Kasumi-1 (cell line): ENCODE data around the gene GFRA1.
"Not testable (repeated sequence)": the region's sequence is repeated elsewhere in the genome, so short reads cannot be mapped to it uniquely, and the experiment has no call there.

ENCODE experiments used
- DNase-seq, 2 experiments: peaks; one replicate each; lab custom pipeline; 2025; lab: John Stamatoyannopoulos, UW

GFRA1 gene

DNA sequence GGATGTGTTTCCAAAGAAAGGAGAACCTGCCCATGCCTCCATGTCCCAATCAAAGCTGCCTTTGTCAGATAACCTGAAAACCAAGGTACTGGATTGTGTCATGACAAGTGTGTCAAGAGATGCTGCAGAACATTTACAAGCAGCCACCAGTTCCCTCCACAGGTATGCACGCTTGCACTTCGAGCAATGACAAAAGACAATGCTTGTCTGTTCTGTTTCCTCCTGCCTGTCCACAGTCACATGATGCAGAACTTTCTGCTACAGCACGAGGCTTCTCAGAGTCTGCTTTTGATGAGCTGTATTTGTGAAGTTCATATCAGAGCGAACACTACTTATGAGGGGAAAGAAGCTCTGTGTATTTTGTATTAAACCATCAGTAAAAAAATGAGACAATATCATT lies 209.9 kb downstream of the GFRA1 start:
- no peak for DNase-seq

DNA sequence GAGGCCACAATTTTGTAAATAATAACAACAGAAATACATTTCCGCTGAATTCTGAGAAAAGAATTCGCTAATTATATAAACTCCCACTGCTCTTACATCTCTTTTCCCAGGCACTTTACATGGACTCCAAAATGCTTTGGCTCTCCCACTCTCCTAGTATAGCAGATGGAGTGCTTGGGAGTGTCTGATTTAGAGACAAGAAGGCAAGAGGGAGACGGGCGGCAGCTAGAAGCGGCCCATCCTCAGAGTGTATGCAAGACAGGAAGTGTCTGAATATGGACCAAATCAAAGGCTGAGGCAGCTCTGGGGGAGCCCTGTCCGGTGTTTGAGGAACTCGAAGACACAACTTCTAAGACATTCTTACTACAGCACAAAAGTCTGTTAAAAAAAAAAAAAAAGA lies 212.1 kb downstream of the GFRA1 start:
- no peak for DNase-seq

DNA sequence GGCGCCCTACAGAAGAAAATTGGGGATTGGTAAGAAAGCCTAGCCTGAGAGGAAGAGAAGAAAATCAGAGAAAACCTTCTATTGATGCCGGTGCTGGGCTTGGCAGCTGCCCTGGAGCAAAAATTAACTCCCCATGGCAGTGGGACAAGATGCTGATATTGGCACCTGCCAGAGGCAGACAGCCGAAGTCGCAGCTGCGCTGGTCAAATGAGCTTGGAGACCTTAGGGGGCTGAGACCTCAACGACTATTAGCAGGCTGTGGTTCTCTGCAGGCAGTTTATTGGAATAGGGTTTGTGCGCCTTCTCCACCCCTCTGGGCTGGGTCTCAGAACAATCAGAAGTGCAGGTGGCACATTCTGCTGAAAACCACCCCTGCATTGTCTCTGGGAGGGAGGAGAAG lies 213.7 kb downstream of the GFRA1 start:
- DNase-seq, result no peak

DNA sequence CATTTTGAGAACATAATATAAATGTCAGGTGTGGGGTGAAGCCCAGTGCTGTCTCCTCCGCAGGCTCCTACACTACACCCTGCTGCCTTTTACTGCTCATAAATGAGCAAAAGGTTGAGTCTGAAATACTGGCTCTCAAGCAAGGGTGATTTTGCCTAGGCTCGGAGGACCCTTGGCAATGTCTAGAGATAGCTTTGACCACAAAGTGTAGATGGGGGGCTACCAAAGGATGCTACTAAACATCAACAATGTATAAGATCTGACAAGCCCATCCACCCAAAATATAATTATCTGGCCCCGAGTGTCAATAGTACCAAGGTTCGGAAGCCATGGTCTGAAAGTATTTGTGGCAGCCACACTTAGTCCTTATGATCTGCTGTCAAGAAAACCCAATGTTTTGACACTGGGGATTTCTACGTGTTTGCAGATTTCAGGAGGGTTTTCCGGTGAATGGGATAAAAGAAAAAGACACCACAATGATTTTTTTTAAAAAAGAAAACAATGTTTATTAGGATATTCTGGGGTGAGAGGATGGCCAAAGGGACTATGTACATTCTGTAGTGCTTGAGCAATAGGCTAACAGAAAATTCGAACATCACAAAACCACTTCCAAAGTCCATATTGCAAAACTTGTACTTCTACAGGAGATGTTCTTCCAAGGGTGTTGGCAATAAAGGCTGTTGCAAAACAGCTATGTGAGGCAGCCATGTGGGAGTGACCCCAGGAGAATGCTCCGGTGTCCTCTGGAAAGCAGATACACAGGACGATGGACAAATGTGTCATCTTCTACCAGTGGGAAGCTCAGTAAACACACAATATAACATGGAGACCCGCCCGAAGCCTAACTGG lies 216.3 kb downstream of the GFRA1 start:
- no peak for DNase-seq

DNA sequence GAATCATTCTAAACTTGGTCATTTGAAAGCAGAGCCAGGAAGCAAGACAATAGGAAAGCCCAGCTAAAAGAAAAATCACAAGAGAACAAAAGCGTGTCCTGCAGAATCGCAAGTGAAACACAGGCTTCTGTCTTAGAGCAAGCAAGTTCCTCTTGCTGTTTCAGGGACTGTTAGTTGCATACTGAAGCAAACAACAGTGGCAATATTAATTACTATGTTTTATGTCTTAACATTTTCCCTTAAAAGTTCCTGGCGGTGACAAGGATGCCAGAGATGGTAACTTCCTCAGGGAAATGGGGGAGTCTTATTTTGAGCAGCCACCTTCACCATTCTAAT lies 217.1 kb downstream of the GFRA1 start:
- no peak for DNase-seq

DNA sequence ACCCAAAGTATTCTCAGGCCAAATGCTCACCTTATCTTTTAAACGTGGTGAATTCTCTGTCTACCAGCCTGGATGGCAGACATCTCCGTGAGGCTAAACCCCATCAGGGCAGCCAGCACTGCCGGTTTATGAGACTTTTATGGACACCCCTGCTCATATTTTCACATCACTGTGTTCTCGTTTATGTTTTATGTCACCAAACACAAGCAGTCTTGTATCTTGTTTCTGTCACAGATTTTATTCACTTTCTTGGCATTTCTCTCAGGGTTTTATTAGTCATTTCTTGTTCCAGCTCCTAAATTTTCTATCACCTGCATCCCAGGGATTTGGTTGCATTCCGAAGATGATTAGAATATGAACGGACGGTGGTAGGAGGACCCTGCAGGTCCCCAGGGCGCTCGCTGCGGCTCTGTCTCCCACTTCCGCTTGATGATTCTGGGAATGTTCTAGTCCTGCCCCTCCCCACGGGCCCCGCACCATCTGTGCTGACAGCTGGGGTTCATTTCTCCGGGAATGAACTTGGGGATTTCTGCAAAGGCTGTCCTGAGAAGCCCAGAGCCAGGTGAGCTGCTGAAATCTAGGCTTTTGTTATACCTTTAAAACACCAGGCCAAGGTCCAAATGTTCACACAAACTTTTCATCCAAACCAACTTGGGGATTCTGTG lies 217.6 kb downstream of the GFRA1 start:
- DNase-seq, result no peak

DNA sequence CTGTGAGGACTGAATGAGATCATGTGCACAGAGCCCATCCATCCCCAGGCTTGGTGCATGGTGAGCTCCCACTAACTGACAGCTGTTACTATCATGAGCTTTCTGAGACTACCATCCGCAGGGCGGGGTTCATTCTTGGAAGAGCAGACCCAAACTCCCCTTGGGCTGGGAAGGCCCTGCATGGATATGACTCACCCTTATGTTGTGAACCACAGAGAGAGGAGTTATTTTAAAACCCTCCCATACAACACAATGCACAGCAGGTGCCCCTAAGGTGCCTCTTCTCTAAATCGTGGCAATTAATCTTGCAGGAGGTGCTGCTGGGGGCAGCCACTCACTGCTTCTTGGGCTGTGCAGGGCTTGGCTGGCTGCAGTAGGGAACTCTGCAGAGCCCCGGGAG lies 219.1 kb downstream of the GFRA1 start:
- no peak for DNase-seq

DNA sequence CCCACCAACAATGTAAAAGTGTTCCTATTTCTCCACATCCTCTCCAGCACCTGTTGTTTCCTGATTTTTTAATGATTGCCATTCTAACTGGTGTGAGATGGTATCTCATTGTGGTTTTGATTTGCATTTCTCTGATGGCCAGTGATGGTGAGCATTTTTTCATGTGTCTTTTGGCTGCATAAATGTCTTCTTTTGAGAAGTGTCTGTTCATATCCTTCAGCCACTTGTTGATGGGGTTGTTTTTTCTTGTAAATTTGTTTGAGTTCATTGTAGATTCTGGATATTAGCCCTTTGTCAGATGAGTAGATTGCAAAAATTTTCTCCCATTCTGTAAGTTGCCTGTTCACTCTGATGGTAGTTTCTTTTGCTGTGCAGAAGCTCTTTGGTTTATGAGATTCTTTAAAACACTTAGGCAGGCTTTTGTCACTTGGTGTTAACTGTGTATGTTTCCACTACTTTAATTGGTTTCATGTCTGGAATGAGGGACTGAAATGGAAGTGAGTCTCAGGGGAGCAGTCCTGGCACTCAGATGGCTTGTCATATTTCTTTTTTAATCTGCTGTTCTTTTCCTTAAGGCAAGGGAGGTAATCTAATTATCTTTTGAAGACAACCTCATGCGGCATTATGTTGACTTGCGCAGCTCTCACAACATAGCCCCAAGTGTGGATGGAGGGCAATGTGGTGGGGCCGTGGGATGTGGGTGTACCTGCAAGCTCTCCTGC lies 219.8 kb downstream of the GFRA1 start:
- DNase-seq, result not testable (repeated sequence)

DNA sequence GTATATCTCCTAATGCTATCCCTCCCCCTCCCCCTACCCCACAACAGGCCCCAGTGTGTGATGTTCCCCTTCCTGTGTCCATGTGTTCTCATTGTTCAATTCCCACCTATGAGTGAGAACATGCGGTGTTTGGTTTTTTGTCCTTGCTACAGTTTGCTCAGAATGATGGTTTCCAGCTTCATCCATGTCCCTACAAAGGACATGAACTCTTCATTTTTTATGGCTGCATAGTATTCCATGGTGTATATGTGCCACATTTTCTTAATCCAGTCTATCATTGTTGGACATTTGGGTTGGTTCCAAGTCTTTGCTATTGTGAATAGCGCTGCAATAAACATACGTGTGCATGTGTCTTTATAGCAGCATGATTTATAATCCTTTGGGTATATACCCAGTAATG lies 220.5 kb downstream of the GFRA1 start:
- not testable (repeated sequence) for DNase-seq

DNA sequence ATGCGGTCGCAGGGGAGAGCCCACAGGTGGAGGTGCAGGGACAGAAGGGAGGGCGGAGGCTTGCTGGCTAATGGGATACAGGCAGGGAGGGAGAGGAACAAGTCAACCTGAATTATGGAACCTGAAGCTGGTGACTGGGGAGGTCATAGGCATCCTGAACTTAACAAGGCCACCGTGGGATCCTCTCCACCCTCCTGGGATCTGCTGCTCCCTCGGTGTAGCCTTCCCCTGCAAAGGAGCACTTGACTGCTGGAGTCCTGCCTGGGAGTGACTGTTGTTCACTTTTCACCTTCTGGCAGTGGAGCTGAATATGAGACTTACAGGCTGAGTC lies 223.1 kb downstream of the GFRA1 start:
- DNase-seq, result no peak

DNA sequence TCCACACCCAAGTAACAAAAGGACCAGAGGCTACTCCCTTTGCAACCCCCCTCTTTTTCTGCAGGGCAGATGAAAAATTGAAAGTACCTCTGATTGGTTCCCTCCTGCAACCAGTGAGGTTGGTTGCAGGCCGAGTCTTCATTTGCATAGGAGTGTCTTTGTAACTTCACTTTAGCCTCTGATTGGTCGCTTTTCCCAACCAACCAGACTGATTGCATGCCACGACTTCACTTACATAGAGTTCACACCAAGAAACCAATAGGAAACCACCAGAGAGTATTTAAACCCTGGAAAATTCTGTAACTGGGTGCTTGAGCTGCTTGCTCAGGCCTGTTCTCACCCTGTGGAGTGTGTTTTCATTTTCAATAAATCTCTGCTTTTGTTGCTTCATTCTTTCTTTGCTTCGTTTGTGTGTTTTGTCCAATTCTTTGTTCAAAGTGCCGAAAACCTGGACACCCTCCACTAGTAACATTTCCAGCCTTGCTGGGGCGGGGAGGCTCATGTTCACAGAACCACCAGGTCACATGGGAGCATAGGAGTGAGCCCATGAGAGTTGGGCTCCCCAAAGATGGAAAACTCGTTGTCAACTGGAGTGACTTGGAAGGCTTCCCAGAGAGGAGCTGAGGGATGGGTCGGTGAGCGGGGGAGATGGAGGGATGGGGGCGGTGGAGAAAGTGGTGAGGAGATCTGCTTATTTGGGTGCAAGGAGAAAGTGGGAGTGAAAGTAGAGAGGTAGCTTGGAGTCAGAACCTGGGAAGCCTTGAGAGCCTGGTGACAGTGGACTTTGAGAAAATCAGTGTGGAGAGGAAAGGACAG lies 223.6 kb downstream of the GFRA1 start:
- DNase-seq, result no peak

DNA sequence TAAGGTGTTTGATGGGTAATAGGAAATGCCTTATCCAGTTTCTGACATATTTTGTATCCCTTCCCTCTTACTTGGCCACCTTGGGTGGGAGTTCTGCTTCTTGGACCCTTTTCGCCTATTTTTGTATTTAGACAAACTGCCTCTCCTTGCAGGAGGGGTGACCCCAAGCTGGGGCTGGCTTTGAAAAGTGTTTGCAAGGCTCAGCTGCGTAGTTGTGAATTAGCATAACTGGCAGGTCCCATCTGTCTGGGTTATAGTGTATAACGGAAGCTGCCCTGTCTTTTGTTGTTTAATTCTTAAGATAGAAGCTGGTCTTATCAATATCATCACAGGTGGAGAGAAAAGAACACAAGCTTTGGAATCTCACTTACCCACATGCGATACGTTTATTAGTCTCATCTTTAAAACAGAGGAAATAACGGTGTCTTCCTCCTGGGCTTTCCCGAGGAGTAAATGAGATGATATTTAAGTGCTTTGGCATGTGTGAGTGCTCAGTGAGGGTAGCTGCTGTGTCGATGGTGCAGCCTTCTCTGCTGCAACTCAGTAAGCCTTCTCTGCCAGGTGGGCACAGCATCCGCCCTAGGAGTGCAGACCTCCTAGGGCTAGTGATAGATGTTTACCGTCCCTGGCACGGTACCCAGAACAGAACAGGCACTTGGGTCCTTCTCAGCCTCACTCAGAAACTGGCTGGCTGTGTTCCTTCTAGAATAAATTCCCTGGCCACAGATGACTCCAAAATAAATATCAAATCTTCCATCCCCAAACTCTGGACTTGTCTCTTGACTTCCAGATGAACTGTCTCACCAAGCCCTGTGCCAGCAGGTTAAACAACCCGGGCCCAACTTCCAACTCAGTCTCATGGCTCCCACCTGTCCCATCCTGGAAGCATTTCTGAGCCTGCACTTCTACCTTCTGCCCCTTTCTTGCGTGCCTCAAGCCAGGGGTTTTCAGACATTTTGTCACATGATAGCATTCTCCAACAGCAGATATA lies 227.3 kb downstream of the GFRA1 start:
- DNase-seq, result no peak

DNA sequence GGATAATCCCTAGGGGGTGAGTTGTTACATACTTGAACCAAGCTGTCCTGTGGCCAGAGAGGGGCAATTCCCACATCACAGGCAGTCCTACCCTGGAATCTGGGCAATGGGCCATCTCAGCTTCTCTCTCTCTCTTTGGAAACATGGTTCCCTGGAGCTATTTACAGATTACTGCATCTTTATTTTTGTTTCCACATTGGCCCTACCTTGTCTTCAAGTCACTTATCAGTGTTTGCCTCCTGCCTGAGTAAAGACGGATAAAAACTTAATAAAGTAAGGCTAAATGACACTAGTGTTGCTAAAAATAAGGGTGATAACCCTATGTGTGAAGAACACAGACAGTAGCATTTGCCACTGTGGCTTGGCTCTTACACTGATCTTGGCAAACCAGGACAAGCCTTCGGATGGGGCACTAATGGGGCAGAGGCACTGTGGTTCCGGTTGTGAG lies 228.2 kb downstream of the GFRA1 start:
- no peak for DNase-seq

DNA sequence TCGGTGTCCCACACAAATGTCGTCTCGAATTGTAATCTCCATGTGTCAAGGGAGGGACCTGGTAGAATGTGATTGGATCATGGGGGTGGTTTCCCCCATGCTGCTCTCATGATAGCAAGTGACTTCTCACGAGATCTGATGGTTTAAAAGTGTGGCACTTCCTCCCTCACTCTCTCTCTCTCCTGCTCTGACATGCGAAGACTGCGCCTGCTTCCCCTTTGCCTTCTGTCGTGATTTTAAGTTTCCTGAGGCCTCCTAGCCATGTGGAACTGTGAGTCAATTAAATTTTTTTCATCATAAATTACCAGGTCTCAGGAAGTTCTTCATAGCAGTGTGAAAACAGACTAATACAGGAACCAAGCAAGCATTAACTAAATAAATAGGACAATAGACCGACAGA lies 229.1 kb downstream of the GFRA1 start:
- no peak for DNase-seq

DNA sequence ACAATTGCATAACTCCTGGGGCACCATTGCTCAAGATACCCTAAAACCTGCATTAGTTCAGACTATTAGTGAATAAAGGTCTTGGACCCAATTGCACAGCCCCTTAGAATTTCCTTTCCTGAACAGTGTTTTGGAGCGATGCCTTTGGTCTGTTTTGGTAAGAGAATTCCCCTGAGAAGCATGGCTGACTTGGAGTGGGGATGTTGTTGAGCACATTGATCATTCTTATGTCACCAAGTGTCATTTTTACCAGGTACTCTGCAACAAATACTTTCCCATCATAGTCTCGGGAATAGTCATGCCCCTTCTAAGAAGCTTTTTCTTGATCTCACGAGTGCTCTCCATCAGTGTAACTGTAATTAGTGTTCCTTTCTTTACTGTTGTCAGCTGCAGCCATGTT lies 229.7 kb downstream of the GFRA1 start:
- DNase-seq, result no peak

DNA sequence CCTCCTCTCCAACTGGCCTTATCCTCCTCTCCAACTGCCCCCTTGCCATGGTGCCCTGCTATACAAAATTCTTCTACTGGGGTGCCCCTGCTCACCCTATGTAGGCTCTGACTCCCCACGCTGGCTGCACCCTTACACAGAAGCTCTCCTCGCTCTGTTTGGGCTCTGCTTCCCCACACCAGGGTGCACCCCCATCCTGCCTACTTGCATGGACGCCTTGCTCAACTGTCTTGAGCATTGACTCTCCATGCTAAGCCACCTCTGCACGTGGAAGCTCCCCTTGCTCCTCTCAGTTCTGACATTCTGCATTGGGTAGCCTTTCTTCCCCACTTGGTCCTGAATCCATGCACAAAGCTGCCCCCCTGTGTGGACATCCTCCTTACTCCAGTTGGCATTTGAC lies 231.1 kb downstream of the GFRA1 start:
- DNase-seq, result no peak

DNA sequence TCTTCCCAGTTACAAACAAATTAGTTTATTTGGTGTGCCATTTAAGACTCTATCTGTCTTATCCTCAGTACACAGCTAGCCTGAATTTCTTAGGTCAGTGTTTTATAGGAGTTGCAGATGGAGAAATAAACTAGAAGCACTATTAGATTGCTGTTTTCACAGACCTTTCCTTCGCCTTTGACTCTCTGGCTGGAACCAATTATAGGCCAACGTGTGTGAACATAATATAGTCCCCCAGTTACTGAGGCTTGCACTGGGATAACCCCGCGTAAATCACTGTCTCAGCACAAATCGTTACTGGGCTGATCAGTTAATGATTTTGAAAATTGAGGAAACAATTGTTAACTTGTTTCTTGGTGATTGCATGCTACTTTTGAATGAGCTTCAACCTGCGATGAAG lies 233.4 kb downstream of the GFRA1 start:
- no peak for DNase-seq

DNA sequence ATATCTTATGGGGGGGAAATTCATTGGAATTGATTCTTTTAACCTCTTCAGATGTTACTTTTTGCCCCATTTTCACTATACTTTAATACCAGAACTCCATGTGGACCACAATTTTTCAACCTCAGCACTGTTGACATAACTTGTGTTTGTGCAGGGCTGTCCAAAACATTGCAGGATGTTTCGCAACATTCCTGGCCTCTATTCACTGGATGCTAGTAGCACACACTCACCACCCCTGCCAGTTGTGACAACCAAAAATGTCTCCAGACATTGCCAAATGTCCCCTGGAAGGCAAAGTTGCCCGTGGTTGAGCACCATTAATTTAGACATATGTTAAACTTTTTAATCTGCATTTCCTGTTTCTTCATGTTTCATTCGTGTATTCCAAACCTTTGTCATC lies 234.7 kb downstream of the GFRA1 start:
- DNase-seq, result no peak

DNA sequence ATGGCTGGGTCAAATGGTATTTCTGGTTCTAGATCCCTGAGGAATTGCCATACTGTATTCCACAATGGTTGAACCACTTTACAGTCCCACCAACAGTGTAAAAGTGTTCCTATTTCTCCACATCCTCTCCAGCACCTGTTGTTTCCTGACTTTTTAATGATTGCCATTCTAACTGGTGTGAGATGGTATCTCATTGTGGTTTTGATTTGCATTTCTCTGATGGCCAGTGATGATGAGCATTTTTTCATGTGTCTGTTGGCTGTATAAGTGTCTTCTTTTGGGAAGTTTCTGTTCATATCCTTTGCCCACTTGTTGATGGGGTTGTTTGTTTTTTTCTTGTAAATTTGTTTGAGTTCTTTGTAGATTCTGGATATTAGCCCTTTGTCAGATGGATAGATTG lies 237.6 kb downstream of the GFRA1 start:
- not testable (repeated sequence) for DNase-seq

DNA sequence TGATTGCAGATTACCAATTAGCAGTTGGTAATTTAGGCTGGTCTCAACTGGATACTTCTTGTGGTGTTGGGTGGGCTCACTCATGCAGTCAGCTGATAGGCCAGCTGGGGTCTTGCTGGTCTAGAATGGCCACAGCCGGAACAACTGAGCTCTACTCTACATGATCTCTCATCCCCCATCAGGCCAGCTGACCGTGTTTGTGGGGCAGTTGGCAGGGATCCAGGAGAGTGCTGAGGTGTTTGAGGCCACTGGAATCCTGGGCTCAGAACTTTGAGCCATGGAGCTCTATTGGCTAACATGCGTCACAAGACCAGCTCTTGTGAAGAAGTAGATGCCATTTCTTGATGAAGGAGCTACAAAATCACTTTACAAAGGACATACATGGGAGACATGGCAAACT lies 242.4 kb downstream of the GFRA1 start:
- no peak for DNase-seq

DNA sequence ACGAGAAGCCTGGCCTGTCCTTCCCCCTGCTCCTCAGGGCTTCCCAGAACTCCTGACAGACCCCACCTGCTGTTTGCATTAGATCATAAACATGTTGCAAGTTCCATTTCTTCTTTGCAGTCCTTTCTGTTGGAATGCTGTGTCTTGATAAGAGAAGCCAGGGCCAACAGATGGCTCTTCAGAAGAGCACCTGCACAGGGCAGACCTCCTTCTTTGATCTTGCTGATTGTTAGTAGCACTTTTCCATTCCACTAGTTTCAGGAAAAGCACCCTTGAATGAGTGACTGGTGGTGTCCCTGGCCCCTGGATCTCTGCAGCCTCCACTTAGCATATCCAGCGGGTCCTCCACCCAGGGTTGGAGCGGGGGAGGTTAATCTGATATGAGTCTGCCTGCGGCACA lies 243.2 kb downstream of the GFRA1 start:
- no peak for DNase-seq
